ENCODE data around the gene ATP5PO.

Gene ATP5PO

DNA sequence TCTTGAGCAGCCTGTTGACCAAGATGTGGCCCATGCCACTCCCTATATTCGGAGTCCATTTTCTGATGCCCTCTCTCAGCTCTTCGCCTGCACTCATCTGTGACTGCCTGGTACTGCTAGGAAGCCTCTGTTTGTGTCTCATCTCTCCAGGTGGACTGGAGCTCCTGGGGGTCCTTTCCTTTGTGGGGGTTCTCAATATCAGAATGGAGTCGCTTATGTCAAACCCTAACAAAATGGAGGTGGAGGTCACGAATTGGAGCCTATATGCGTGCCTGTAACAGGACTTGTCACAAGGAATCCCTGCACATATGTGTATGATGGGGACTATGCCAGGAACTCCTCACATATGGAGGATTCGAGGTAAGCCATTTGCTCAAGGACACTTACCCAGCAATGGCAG is 46.7 kb upstream of the ATP5PO start:
- no peak overlapping the region for H2BK5ac ChIP-seq (ENCODE audit: low read length)
- H2BK120ac ChIP-seq (ENCODE audit: low read depth, low read length) = no peak overlapping the region
- no CpG with 5 or more reads among the region's 6 CpGs for WGBS, 2 donors (ENCODE audit: extremely low coverage in 2 of 2, insufficient read length in 2 of 2, insufficient replicate concordance in 1 of 2)

GRCh38 chr21:33961061-33961460 is 45.5 kb upstream of the ATP5PO start:
- Histone ChIP-seq H2BK5ac (ENCODE audit: low read length) (no peak overlapping the region), H4K8ac (ENCODE audit: low read depth, low read length) (no peak overlapping the region), H4K91ac (ENCODE audit: low read depth, low read length, poor library complexity) (no peak overlapping the region), H3K14ac (ENCODE audit: low read length) (no peak overlapping the region), H2AFZ (ENCODE audit: low read length) (no peak overlapping the region), H2AK5ac (ENCODE audit: low read depth, low read length) (no peak overlapping the region), H3K4me2 (ENCODE audit: insufficient read depth, low read length, poor library complexity, severe bottlenecking) (no peak overlapping the region), H3K9ac (ENCODE audit: low read depth, low read length, poor library complexity) (no peak overlapping the region), H2BK120ac (ENCODE audit: low read depth, low read length) (no peak overlapping the region), H2BK12ac (ENCODE audit: low read length) (no peak overlapping the region), H3K4ac (ENCODE audit: low read length) (no peak overlapping the region), H3K4me1 (ENCODE audit: control insufficient read depth in 2 of 2, insufficient read depth in 1 of 2, low read depth in 1 of 2, low read length in 2 of 2) (no peaks in the 10 kb centered on the region), H3K36me3 (replicated peaks in 1 of 2; ENCODE audit: control insufficient read depth in 2 of 2, insufficient read depth in 2 of 2, low read length in 2 of 2) (no peaks in the 10 kb centered on the region), H3K27ac (replicated peaks; ENCODE audit: low read length) (no peak overlapping the region), H3K23ac (ENCODE audit: low read depth, low read length, poor library complexity) (no peak overlapping the region), H3K9me3 (replicated peaks in 1 of 2; ENCODE audit: control insufficient read depth in 2 of 2, insufficient read depth in 1 of 2, low read depth in 1 of 2, low read length in 2 of 2) (peaks cover 0 to 8% of the 10 kb centered on the region in 2 donors), H3K18ac (ENCODE audit: low read length) (no peak overlapping the region), H3K4me3 (ENCODE audit: low read length in 2 of 2) (no peak overlapping the region), H3K79me1 (ENCODE audit: low read depth, low read length) (no peaks in the 10 kb centered on the region), H2BK15ac (ENCODE audit: low read length) (no peak overlapping the region), H3K27me3 (ENCODE audit: control insufficient read depth in 3 of 3, insufficient read depth in 3 of 3, low read depth in 1 of 3, low read length in 3 of 3) (no peaks in the 10 kb centered on the region)
- no peak for DNase-seq (ENCODE audit: low spot score)
- no CpG with 5 or more reads among the region's 6 CpGs for WGBS, 2 donors (ENCODE audit: extremely low coverage in 2 of 2, insufficient read length in 2 of 2, insufficient replicate concordance in 1 of 2)

More for the DNA sequence above, 46.7 kb upstream of the ATP5PO start:
- peaks cover 0 to 8% of the 10 kb centered on the region in 2 donors for H3K9me3 ChIP-seq (replicated peaks in 1 of 2; ENCODE audit: control insufficient read depth in 2 of 2, insufficient read depth in 1 of 2, low read depth in 1 of 2, low read length in 2 of 2)
- no peak overlapping the region for H4K91ac ChIP-seq (ENCODE audit: low read depth, low read length, poor library complexity)
- no peak overlapping the region for H4K8ac ChIP-seq (ENCODE audit: low read depth, low read length)
- peak overlapping the region in 1 of 2 donors; percentile 9 for H3K4me3 ChIP-seq (ENCODE audit: low read length in 2 of 2)
- no peak overlapping the region for H3K4ac ChIP-seq (ENCODE audit: low read length)
- no peak overlapping the region for H3K23ac ChIP-seq (ENCODE audit: low read depth, low read length, poor library complexity)
- H2BK15ac ChIP-seq (ENCODE audit: low read length) = no peak overlapping the region
- DNase-seq (ENCODE audit: low spot score) = no peak
- no peak overlapping the region for H3K18ac ChIP-seq (ENCODE audit: low read length)
- H3K4me2 ChIP-seq (ENCODE audit: insufficient read depth, low read length, poor library complexity, severe bottlenecking) = no peak overlapping the region
- no peak overlapping the region for H3K27ac ChIP-seq (replicated peaks; ENCODE audit: low read length)
- no peak overlapping the region for H2AK5ac ChIP-seq (ENCODE audit: low read depth, low read length)
- no peaks in the 10 kb centered on the region for H3K36me3 ChIP-seq (replicated peaks in 1 of 2; ENCODE audit: control insufficient read depth in 2 of 2, insufficient read depth in 2 of 2, low read length in 2 of 2)
- no peaks in the 10 kb centered on the region for H3K79me1 ChIP-seq (ENCODE audit: low read depth, low read length)
- no peaks in the 10 kb centered on the region for H3K27me3 ChIP-seq (ENCODE audit: control insufficient read depth in 3 of 3, insufficient read depth in 3 of 3, low read depth in 1 of 3, low read length in 3 of 3)
- no peak overlapping the region for H3K9ac ChIP-seq (ENCODE audit: low read depth, low read length, poor library complexity)
- H3K14ac ChIP-seq (ENCODE audit: low read length) = no peak overlapping the region
- no peak overlapping the region for H2BK12ac ChIP-seq (ENCODE audit: low read length)
- no peak overlapping the region for H2AFZ ChIP-seq (ENCODE audit: low read length)
- peaks cover 0 to 3% of the 10 kb centered on the region in 2 donors for H3K4me1 ChIP-seq (ENCODE audit: control insufficient read depth in 2 of 2, insufficient read depth in 1 of 2, low read depth in 1 of 2, low read length in 2 of 2)

GRCh38 chr21:33959680-33960079 is 44.1 kb upstream of the ATP5PO start:
- no peak overlapping the region for H3K23ac ChIP-seq (ENCODE audit: low read depth, low read length, poor library complexity)
- no peaks in the 10 kb centered on the region for H3K36me3 ChIP-seq (replicated peaks in 1 of 2; ENCODE audit: control insufficient read depth in 2 of 2, insufficient read depth in 2 of 2, low read length in 2 of 2)
- no peak overlapping the region for H3K27ac ChIP-seq (replicated peaks; ENCODE audit: low read length)
- H3K18ac ChIP-seq (ENCODE audit: low read length) = no peak overlapping the region
- no peak overlapping the region for H3K4me3 ChIP-seq (ENCODE audit: low read length in 2 of 2)
- H4K8ac ChIP-seq (ENCODE audit: low read depth, low read length) = no peak overlapping the region
- H3K14ac ChIP-seq (ENCODE audit: low read length) = no peak overlapping the region
- no peaks in the 10 kb centered on the region for H3K27me3 ChIP-seq (ENCODE audit: control insufficient read depth in 3 of 3, insufficient read depth in 3 of 3, low read depth in 1 of 3, low read length in 3 of 3)
- no peaks in the 10 kb centered on the region for H3K4me1 ChIP-seq (ENCODE audit: control insufficient read depth in 2 of 2, insufficient read depth in 1 of 2, low read depth in 1 of 2, low read length in 2 of 2)
- no peak overlapping the region for H3K9ac ChIP-seq (ENCODE audit: low read depth, low read length, poor library complexity)
- H2BK5ac ChIP-seq (ENCODE audit: low read length) = no peak overlapping the region
- no peak for DNase-seq (ENCODE audit: low spot score)
- H2BK12ac ChIP-seq (ENCODE audit: low read length) = no peak overlapping the region
- no peak overlapping the region for H4K91ac ChIP-seq (ENCODE audit: low read depth, low read length, poor library complexity)
- H3K9me3 ChIP-seq (replicated peaks in 1 of 2; ENCODE audit: control insufficient read depth in 2 of 2, insufficient read depth in 1 of 2, low read depth in 1 of 2, low read length in 2 of 2) = peaks cover 0 to 8% of the 10 kb centered on the region in 2 donors
- H2BK120ac ChIP-seq (ENCODE audit: low read depth, low read length) = no peak overlapping the region
- H2BK15ac ChIP-seq (ENCODE audit: low read length) = no peak overlapping the region
- H2AK5ac ChIP-seq (ENCODE audit: low read depth, low read length) = no peak overlapping the region
- H3K4me2 ChIP-seq (ENCODE audit: insufficient read depth, low read length, poor library complexity, severe bottlenecking) = no peak overlapping the region
- no peak overlapping the region for H3K4ac ChIP-seq (ENCODE audit: low read length)
- no peak overlapping the region for H2AFZ ChIP-seq (ENCODE audit: low read length)
- no peaks in the 10 kb centered on the region for H3K79me1 ChIP-seq (ENCODE audit: low read depth, low read length)

DNA sequence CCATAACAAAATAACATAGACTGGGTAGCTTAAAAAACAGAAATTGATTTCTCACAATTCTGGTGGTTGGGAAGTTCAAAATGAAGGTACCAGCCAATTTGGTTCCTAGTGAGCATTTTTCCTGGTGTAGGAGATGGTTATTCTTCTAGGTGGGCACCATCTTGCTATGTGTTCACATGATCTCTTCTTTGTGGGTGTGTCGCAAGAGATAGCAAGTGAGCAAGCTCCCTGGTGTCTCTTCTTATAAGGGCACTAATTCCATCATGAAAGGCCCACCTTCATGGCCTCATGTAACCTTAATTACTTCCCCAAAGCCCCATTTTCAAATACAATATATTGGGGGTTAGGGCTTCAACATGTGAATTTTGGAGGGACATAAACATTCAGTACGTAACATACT is 38.8 kb upstream of the ATP5PO start:
- no peak overlapping the region for H3K18ac ChIP-seq (ENCODE audit: low read length)
- no peak overlapping the region for H3K4me3 ChIP-seq (ENCODE audit: low read length in 2 of 2)
- H3K4me1 ChIP-seq (ENCODE audit: control insufficient read depth in 2 of 2, insufficient read depth in 1 of 2, low read depth in 1 of 2, low read length in 2 of 2) = peaks cover 2% of the 10 kb centered on the region in 2 donors
- no peak overlapping the region for H3K4me2 ChIP-seq (ENCODE audit: insufficient read depth, low read length, poor library complexity, severe bottlenecking)
- no peak overlapping the region for H3K27ac ChIP-seq (replicated peaks; ENCODE audit: low read length)
- H2BK5ac ChIP-seq (ENCODE audit: low read length) = no peak overlapping the region
- no peak overlapping the region for H3K14ac ChIP-seq (ENCODE audit: low read length)
- no peak overlapping the region for H4K91ac ChIP-seq (ENCODE audit: low read depth, low read length, poor library complexity)
- no peak overlapping the region for H3K4ac ChIP-seq (ENCODE audit: low read length)
- H2AFZ ChIP-seq (ENCODE audit: low read length) = no peak overlapping the region
- no peak overlapping the region for H3K9ac ChIP-seq (ENCODE audit: low read depth, low read length, poor library complexity)
- H3K27me3 ChIP-seq (ENCODE audit: control insufficient read depth in 3 of 3, insufficient read depth in 3 of 3, low read depth in 1 of 3, low read length in 3 of 3) = no peaks in the 10 kb centered on the region
- H3K79me1 ChIP-seq (ENCODE audit: low read depth, low read length) = peaks cover 2% of the 10 kb centered on the region
- no peak overlapping the region for H2BK15ac ChIP-seq (ENCODE audit: low read length)
- H2BK12ac ChIP-seq (ENCODE audit: low read length) = no peak overlapping the region
- no peaks in the 10 kb centered on the region for H3K36me3 ChIP-seq (replicated peaks in 1 of 2; ENCODE audit: control insufficient read depth in 2 of 2, insufficient read depth in 2 of 2, low read length in 2 of 2)
- H2AK5ac ChIP-seq (ENCODE audit: low read depth, low read length) = no peak overlapping the region
- H2BK120ac ChIP-seq (ENCODE audit: low read depth, low read length) = no peak overlapping the region
- no peak overlapping the region for H4K8ac ChIP-seq (ENCODE audit: low read depth, low read length)
- no peak for DNase-seq (ENCODE audit: low spot score)
- no peak overlapping the region for H3K23ac ChIP-seq (ENCODE audit: low read depth, low read length, poor library complexity)
- no CpG with 5 or more reads among the region's 2 CpGs for WGBS, 2 donors (ENCODE audit: extremely low coverage in 2 of 2, insufficient read length in 2 of 2, insufficient replicate concordance in 1 of 2)
- peaks cover 0 to under 1% of the 10 kb centered on the region in 2 donors for H3K9me3 ChIP-seq (replicated peaks in 1 of 2; ENCODE audit: control insufficient read depth in 2 of 2, insufficient read depth in 1 of 2, low read depth in 1 of 2, low read length in 2 of 2)

Measured in neuronal stem cell (in vitro differentiated cells).